Fibroblast of skin of scalp (primary cell): ENCODE data around the gene RAB15.

Source experiments
- DNase-seq: peaks from one replicate; pipeline ENCODE4 v3.0.0-alpha.2; 2013

Gene RAB15

DNA sequence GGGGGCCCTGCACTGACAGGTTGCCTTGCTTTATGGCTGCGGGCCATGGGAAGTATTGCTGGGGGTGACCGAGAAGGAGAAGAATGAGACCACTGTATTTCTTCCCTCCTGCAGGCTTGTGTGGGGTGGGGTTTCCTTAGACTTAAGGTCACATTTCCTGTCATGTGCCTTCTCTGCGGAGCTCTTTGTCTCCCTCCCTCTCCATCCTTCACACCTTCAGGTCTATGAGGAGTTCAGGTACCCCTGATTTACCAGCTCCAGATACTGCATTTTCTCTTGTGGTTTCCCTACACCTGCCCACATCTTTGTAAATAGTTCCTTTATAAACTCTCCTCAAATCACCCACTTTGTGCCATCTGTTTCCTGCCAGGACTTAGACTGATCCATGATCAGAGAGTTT lies 18.2 kb upstream of the RAB15 start:
- DNase-seq = no peak

DNA sequence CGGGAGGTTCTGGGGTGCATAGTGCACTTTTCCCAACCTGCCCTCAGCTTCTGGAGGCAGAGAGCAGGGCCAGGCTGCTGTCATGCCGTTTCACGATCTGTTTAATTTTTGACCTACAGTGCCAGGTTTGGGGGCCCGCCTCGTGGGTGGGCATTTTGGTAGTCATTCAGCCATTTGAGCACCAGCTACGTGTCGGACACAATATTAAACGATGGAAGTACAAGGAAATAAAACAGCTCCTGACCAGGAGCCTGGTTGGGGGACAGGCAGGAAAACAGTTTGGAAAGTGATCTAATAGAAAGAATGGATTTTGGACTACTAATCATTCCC lies 15.3 kb upstream of the RAB15 start:
- DNase-seq = no peak

- DNase-seq = peak; percentile 98
These were observed 14.7 kb upstream of the RAB15 start, which contains the start of gene FNTB for GRCh38 chr14:64986648-64987437. Gene FNTB (plus strand): TSS chr14:64986895. CDS start chr14:64986954, 59 bp downstream.

DNA sequence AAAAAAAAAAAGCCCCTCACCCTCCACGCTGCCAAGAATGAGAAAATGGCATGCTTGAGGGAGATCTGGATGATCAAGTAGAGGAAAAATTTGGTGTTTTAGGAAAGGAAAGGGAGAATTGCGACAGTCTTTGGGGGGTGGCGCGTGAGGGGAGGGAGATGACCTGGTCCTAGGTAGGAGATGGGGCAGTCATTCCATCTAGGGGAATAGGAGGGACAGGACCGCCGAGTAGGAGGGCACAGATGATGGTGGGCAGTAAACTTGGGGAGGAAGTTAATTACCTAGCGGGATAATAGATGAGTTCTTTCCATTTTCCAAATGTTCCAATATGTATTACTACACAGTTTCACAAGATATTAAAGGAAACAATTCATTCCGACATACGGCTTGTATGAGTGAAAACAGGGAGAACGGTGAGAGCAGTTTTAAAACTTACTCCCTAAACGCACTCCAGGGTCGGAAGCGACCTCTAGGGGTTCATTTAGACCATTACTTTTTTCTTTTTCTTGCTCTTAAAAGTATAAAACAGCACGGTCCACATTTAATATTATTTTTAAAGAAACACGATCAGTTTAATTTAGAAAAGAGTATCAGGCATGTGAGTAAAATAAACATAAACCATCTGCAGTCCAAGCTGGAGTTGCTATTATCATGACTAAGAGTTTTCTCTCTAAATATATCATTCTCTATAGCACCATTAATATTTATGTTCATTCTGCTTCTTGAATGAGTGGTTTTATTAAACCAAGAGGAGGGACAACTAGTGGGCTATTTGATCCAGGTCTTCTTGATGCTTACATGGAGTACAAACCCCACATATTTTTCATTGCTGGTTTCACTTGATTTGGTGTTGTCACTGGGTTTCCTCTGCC lies 11.5 kb upstream of the RAB15 start:
- DNase-seq = peak; percentile 56

- DNase-seq = peak; percentile 35
These were observed 7.4 kb upstream of the RAB15 start for GRCh38 chr14:64979336-64980074.

DNA sequence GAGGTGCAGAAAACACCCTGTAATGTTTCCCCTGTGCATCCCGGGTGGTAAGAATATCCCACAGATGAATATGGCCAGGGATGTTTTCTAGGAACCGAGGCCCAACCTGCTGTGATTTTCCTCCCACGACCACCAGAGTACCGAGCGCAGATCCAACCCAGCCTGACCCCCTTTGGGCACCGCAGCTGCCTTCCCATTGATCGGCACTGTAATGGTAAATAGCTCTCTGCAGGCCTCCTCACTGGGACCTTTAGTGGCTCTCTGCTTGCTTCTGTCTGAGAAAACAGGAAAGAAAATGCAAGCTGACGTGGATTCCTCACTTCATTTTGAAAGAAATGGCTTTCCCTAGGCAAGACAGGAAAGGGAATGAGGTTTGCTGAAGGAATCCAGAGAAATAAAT lies 2.4 kb upstream of the RAB15 start:
- no peak for DNase-seq

DNA sequence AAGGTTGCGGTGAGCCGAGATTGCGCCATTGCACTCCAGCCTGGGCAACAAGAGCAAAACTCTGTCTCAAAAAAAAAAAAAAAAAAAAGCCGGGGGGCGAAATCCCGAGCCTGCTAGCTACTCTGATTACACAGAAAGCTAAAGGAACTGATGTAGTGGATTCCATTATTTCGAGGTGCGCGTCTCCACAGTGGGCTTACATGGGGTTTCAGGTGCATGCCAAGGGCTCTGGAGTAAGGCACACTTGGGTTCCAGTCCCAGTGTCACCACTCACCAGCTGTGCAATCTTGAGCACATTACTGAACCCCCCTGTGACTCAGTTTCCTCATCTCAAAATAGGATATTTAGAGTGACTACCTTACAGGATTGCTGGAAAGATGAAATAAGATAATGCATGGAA lies 1.7 kb upstream of the RAB15 start:
- no peak for DNase-seq

DNA sequence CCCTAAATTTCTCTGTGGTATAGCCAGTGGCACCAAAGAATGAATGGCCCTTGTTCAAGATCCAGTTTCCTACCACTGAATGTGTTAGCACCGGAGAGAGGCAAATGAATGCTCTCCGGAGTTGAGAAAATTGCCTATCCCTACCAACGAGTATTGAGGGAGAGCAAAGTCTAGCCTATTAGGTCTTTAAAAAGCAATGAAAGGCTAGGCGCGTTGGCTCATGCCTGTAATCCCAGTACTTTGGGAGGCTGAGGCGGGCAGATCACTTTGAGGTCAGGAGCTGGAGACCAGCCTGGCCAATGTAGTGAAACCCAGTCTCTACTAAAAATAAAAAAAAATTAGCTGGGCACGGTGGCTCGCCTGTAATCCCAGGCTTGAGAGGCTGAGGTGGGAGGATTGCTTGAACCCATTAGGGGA lies 898 bp upstream of the RAB15 start:
- DNase-seq = no peak

DNA sequence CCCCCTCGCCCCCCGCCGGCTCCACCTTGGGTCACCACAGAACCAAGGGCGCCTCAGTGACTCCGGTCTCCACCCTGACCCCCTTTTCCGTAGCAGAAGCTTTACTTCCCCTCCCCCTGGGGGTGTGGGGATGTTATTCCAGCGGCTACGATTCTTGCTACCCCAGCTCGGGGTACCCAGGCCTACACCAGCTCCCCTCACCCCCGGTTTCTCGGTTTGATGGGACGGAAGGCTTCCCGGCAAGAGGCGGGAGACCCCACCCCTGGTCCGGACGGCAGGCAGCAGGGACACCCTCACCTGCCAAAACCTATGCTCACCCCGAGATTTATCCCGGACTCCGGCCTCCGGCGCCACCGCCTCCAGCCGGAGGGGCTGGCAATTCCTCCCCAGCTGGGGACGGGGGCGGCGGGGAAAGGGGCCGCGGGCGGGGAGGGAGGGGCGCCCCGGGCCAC lies 619 bp downstream of the RAB15 start:
- no peak for DNase-seq

DNA sequence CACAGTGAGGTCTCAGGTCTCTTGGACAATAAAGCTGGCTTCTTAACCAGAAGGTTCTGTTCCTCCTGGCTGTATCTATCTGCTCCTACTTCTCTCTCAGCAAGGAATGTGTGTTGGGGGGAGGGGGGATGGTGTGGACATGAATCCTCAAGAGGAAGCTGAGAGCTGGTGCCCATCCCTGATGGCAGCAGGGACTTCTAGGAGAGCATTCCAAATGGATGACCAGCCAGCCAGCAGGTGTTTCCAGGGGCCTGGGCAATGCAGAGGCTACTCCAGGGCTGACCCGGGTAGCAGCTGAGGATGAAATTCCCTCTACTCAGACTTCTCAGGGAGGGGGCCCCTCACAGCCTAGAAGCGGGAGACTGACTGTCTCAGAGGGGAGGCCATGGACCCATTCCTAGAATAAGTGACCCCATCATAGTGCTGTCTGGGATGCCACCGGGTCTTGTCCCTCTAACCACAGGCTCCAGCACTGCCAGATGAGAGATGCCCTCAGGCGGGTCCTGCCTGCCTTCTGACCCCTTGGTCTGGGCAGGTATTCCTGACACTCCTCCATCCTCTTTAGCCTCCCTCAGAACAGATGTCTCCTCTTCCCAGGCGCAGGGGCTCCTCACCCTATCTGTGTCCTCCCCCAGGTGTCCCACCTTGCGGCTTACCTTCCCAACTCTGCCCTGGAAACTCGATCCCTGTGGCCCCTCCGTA lies 1.2 kb downstream of the RAB15 start:
- peak; percentile 33 for DNase-seq

DNA sequence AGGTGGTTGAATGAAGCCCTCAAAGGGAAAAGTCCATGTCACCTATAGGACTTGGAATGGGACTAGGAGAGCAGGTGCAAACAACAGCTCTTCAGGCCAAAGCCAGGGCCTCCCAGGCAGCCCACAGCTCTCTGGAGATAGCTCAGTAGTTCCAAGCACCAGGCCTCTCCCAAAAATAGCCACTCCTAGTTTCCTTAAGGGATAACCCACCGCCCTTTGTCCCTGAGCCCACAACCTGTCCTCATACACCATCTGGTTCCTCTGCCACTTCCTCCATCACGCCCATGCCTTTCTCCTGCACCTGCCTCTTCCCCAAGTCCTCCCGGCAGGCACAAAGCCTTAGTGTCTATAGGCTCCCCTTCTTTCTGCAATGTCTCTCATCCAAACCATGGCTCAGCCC lies 2.1 kb downstream of the RAB15 start:
- DNase-seq = no peak

GRCh38 chr14:64968651-64969050 lies 3.5 kb downstream of the RAB15 start:
- peak; percentile 56 for DNase-seq

DNA sequence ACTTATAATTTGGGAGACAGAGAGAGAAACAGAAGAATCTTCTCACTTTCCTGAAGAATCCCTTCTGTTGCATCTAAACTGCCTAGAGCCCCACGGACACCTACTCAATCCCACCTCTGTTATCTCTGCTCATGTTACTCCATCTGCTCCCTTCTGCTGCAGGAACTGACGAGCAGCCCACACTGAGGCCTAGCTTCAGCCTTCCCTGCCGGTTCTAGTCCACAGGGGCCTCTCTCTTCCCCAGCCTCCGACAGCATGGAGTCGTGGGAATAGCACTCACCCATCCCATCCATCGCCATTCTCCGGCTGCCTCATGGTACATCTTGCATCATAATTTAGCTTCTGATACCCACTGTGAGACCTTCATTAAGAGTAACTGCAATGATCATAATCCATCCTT lies 4.0 kb downstream of the RAB15 start:
- peak; percentile 42 for DNase-seq

DNA sequence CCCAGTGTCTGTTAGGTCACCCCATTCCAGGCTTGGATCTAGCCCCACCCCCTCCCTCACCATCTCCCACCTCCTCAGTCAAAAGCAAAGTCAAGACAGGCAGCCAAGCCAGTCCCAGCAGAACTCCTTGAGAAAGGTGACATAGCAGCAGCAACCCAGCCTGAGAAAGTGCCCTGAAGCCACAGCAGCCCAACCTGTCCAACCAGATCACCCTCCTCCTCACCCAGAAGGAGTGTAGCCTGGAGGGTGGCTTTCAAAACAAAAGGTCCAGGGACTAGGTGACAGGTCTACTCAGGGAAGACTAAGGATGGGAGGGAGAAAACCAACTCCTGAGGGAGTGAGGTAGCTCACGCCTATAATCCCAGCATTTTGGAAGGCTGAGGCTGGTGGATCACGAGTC lies 5.2 kb downstream of the RAB15 start:
- DNase-seq = no peak

- no peak for DNase-seq
These were observed 6.7 kb downstream of the RAB15 start for GRCh38 chr14:64965356-64966000.

DNA sequence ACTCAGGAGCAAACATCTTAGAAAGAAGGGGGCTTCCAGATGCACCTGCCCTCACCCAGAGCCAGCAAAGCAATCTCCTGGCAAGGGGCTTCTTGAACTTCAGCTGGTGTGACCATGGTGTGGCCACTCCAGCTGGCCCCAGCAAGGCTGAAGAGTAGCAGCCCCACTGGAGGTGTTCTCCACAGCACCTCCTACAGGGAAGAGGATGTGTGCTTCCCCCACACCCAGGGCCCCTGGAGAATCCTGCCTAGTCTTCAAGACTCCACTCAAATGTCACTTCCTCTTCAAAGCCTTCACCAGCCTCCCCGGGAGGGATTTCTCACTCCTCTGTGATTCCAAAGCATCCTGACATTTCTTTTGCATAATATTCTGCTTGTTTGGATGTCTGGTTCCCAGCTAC lies 8.5 kb downstream of the RAB15 start:
- no peak for DNase-seq

GRCh38 chr14:64960762-64961276 lies 11.3 kb downstream of the RAB15 start:
- DNase-seq = no peak

DNA sequence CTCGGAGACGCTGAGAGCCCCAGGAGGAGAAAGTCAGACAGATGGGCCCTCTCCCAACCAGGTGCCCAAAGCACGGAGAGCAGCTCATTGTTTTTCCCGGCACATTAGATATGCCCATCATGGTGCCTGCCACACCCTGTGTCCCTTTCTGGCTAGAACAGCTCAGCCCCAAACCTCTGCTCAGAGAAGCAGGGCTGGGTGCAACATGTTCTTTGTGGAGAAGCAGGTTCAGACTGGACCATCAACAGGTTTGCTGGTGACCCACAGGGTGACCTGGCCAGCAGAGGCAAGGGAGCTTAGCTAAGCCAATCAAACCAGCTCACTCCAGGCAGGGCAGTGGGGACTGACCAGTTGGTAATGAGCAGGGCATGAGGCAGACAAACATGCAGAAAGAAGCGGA lies 13.4 kb downstream of the RAB15 start:
- DNase-seq = no peak

DNA sequence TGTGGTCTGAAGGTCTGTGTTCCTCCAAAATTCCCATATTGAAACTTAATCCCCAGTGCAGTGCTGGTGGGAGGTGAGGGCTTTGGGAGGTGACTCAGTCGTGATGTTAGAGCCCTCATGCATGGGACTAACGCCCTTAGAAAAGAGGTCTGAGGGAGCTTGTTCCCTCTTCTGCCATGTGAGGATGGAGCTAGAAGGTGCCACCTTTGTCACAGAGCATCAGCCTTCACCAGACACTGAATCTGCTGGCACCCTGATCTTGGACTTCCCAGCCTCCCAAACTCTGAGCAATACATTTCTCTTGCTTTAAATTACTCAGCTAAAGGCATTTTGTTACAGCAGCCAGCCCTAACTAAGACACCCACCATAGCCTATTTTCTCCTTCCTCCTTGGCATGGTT lies 13.9 kb downstream of the RAB15 start:
- no peak for DNase-seq

GRCh38 chr14:64956697-64957406 lies 15.3 kb downstream of the RAB15 start:
- no peak for DNase-seq

DNA sequence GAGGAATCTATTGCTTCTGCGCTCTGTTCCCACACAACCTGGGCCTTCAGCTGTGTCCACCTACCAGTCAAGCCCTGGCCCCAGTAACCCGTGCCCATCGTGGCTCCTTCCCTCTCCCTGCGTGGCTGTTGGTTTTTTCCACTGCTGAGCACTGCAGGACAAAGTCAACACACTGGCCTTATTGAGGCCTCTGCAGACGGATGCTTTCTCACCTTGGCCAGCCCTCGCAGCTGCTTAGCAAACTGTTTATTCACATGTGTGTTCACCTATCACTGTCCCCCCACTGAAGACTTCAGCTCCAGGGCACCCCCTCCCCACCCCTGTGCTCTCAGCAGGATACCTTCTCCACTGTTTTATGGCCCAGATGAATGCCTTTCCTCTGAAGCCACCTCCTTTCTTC lies 16.8 kb downstream of the RAB15 start:
- DNase-seq = no peak
